SKM-1 (cell line): ENCODE results near the gene FAM53A.

Experiments
- DNase-seq: peaks from one replicate; lab custom pipeline; 2025; ENCODE audit not compliant: unreplicated experiment; lab: John Stamatoyannopoulos, UW

Gene FAM53A

GRCh38 chr4:1660948-1661677 is 23.0 kb downstream of the FAM53A start:
- DNase-seq: no peak

GRCh38 chr4:1659104-1660043 is 24.7 kb downstream of the FAM53A start:
- no peak for DNase-seq

- no peak for DNase-seq
Observed at GRCh38 chr4:1658581-1658980, 25.5 kb downstream of the FAM53A start.

GRCh38 chr4:1658146-1658545 is 26.0 kb downstream of the FAM53A start:
- DNase-seq: no peak

GRCh38 chr4:1656986-1657385 is 27.1 kb downstream of the FAM53A start:
- DNase-seq: no peak

GRCh38 chr4:1656132-1656531 is 28.0 kb downstream of the FAM53A start:
- no peak for DNase-seq

GRCh38 chr4:1655676-1656075 is 28.4 kb downstream of the FAM53A start:
- no peak for DNase-seq

- no peak for DNase-seq
Observed at GRCh38 chr4:1655081-1655480, 29.0 kb downstream of the FAM53A start.

- DNase-seq: no peak
Observed at GRCh38 chr4:1654216-1654955, 29.7 kb downstream of the FAM53A start.

- no peak for DNase-seq
Observed at GRCh38 chr4:1653776-1654175, 30.3 kb downstream of the FAM53A start.

GRCh38 chr4:1652088-1652487 is 32.0 kb downstream of the FAM53A start:
- no peak for DNase-seq

- DNase-seq: no peak
Observed at GRCh38 chr4:1651609-1652008, 32.5 kb downstream of the FAM53A start.

- no peak for DNase-seq
Observed at GRCh38 chr4:1648962-1649361, 35.2 kb downstream of the FAM53A start.

GRCh38 chr4:1647432-1647831 is 36.7 kb downstream of the FAM53A start:
- no peak for DNase-seq

GRCh38 chr4:1646690-1647089 is 37.4 kb downstream of the FAM53A start:
- DNase-seq: no peak

GRCh38 chr4:1644891-1645657 is 39.0 kb downstream of the FAM53A start:
- DNase-seq: no peak

GRCh38 chr4:1643971-1644735 is 40.0 kb downstream of the FAM53A start:
- DNase-seq: no peak

GRCh38 chr4:1642196-1642951 is 41.7 kb downstream of the FAM53A start:
- no peak for DNase-seq

GRCh38 chr4:1641671-1642070 is 42.4 kb downstream of the FAM53A start:
- no peak for DNase-seq
